GM12878 (cell line): Measurements from ENCODE around the gene ZCCHC3. TPM values are rescaled to one million over a fixed set of nuclear protein-coding genes. Genes with fewer than 3 reads are reported as not detected.

ENCODE experiments used
- MEF2A ChIP-seq: IDR thresholded peaks from 2 replicates; pipeline ENCODE4 v1.6.1; 2011; ENCODE audit warnings: low read depth, mild to moderate bottlenecking, low read length, moderate library complexity; ENCODE audit not compliant: insufficient read depth
- MTA2 ChIP-seq: fragments of 450-650 bp; IDR thresholded peaks from 2 replicates; pipeline ENCODE4 v1.6.1; 2016; ENCODE audit warnings: low read depth, mild to moderate bottlenecking, moderate library complexity
- MYB ChIP-seq: fragments of 150-350 bp; IDR thresholded peaks from 2 replicates; pipeline ENCODE4 v1.6.1; 2014; ENCODE audit warnings: mild to moderate bottlenecking, low read depth, low read length, borderline replicate concordance
- NBN ChIP-seq: fragments of 450-650 bp; IDR thresholded peaks from 2 replicates; pipeline ENCODE4 v1.6.1; 2016
- PAX8 ChIP-seq: fragments of 450-650 bp; IDR thresholded peaks from 2 replicates; pipeline ENCODE4 v1.6.1; 2017; ENCODE audit warnings: mild to moderate bottlenecking, moderate library complexity
- PBX3 ChIP-seq: IDR thresholded peaks from 2 replicates; pipeline ENCODE4 v1.6.1; 2011; ENCODE audit warnings: mild to moderate bottlenecking, low read depth, low read length, moderate library complexity; ENCODE audit not compliant: insufficient replicate concordance
- SUZ12 ChIP-seq: fragments of 200-600 bp; sonication (generic); IDR thresholded peaks from one replicate; pipeline ENCODE4 v1.6.1; 2018; ENCODE audit warnings: antibody characterized with exemption, mild to moderate bottlenecking; ENCODE audit not compliant: unreplicated experiment
- TAF1 ChIP-seq: IDR thresholded peaks from 2 replicates; pipeline ENCODE4 v1.6.1; 2011; ENCODE audit warnings: mild to moderate bottlenecking, low read depth, low read length, borderline replicate concordance
- polyA plus RNA-seq, 11 experiments: library from polyadenylated mRNA; depleted of rRNA in 4 of 11; unstranded in 6 of 11; stranded (reverse) in 5 of 11; fragments of >200 nt; fragmentation: Nextera tagmentation in 4 of 11; fragmentation: Illumina TruSeq in 1 of 11; extraction: Ambion mirVana in 4 of 11; extraction: Trizol in 1 of 11; gene quantifications; 1 replicate in 1 of 11; 2 replicates in 10 of 11; pipeline versions ENCODE4 v1.2.1 to v1.2.3, GENCODE V29; 2011 to 2016; ENCODE audit warnings: inconsistent platforms in 2 of 11, missing spikeins in 2 of 11, low read depth in 1 of 11
- total RNA-seq, 4 experiments: library from RNA; depleted of rRNA in 3 of 4; stranded (reverse); fragments of >200 nt in 3 of 4; fragmentation: Illumina TruSeq in 1 of 4; extraction: Trizol in 1 of 4; gene quantifications; 2 replicates each; pipeline versions ENCODE4 v1.2.1 to v1.2.3, GENCODE V29; 2013 to 2021

ZCCHC3 gene
- total and polyA plus RNA-seq, 10 of the 15 experiments (the other 5 are each of a cell fraction or from before 2014, with no cell fraction given), result 5.3 to 36.1 (median 17.2) TPM

DNA sequence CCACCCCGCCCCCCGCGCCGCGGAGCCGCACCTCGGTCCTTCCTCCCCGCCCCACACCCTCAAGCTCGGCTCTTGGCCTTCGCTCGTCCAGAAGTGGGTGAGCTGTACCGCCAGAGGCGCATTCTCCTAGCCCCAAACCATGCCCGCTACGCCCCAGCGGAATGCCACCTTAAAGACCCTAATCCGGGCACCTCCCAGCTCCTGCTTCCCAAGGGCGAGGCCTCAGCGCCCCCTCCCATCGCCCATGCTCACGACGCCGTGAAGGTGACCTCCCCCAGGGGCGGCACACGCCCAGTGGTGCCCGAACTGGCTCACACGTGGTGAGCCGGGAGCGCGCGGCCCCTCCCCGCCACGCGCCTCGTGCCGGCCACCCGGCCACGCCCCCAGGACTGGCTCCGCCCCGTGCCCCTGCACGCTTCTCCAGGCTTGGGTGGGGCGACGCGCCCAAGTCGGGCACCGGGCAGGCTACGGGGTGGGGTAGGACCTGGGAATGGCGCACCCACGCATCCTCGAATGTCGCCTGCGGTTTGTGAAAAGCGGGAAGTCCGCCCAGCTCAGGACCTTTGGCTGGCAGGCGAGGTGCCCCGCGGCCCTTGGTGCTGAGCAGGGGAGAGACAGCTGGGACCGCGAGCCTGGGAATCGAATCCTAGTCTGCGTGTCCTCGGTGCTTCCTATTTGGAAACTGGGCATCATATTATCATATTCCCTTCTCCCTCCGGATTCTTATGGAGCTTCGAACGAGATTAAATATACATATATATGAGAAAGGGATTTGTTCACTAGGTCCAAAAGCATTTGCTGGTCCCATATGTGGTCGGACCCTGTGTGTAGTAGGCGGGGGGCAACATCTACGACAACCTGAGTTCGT is 27.0 kb downstream of the ZCCHC3 start (continued):
- TF ChIP-seq PAX8 (no peak), PBX3 (no peak), TAF1 (no peak), NBN (0 out of 2 replicates have a peak, but pooled peaks have one; percentile 50), MYB (no peak), MEF2A (no peak), SUZ12 (no peak), MTA2 (no peak)
